Smooth muscle cell (in vitro differentiated cells): ENCODE results near the gene MYO7A. TPM values are rescaled to one million over a fixed set of nuclear protein-coding genes. Genes with fewer than 3 reads are reported as not detected.

Experiments used
- DNase-seq: peaks from one replicate; lab custom pipeline; 2025; ENCODE audit not compliant: unreplicated experiment; lab: John Stamatoyannopoulos, UW
- H2AFZ ChIP-seq: fragments of 200-600 bp; sonication (generic); 2 replicates; pipeline ENCODE4 v1.6.0; 2016; ENCODE audit warnings: antibody characterized with exemption, low read depth, mild to moderate bottlenecking
- H3F3A ChIP-seq: fragments of 200-600 bp; sonication (generic); 2 replicates; pipeline ENCODE4 v1.6.0; 2017; ENCODE audit warnings: antibody characterized with exemption, low read depth
- H3K27ac ChIP-seq: fragments of 200-600 bp; sonication (generic); 2 replicates; pipeline ENCODE4 v1.5.1; 2016; ENCODE audit warnings: low read depth, mild to moderate bottlenecking
- H3K27me3 ChIP-seq: fragments of 200-600 bp; sonication (generic); 2 replicates; pipeline ENCODE4 v1.6.1; 2016; ENCODE audit warnings: low read depth, mild to moderate bottlenecking
- H3K36me3 ChIP-seq: fragments of 200-600 bp; sonication (generic); 2 replicates; pipeline ENCODE4 v1.5.1; 2016; ENCODE audit warnings: low read depth
- H3K4me1 ChIP-seq: fragments of 200-600 bp; sonication (generic); 2 replicates; pipeline ENCODE4 v1.5.1; 2016; ENCODE audit warnings: low read depth
- H3K4me2 ChIP-seq: fragments of 200-600 bp; sonication (generic); 2 replicates; pipeline ENCODE4 v1.6.0; 2016; ENCODE audit warnings: mild to moderate bottlenecking
- H3K4me3 ChIP-seq: fragments of 200-600 bp; sonication (generic); 2 replicates; pipeline ENCODE4 v1.5.1; 2016; ENCODE audit warnings: mild to moderate bottlenecking
- H3K79me2 ChIP-seq: fragments of 200-600 bp; sonication (generic); 2 replicates; pipeline ENCODE4 v1.6.0; 2016; ENCODE audit warnings: low read depth, mild to moderate bottlenecking
- H3K9ac ChIP-seq: fragments of 200-600 bp; sonication (generic); 2 replicates; pipeline ENCODE4 v1.6.0; 2016; ENCODE audit warnings: low read depth
- H3K9me3 ChIP-seq: fragments of 200-600 bp; sonication (generic); replicated peaks from 2 replicates; pipeline ENCODE4 v1.5.1; 2016; ENCODE audit warnings: low read depth
- H4K20me1 ChIP-seq: fragments of 200-600 bp; sonication (generic); 2 replicates; pipeline ENCODE4 v1.6.0; 2016; ENCODE audit warnings: low read depth
- CTCF ChIP-seq: fragments of 200-600 bp; sonication (generic); IDR thresholded peaks from 2 replicates; pipeline ENCODE4 v1.5.1; 2017; ENCODE audit warnings: borderline replicate concordance, mild to moderate bottlenecking, antibody characterized with exemption; ENCODE audit not compliant: insufficient read depth, poor library complexity, severe bottlenecking
- WGBS: methylation state at CpG from one replicate; pipeline ENCODE4 v1.1.7; 2016; ENCODE audit warnings: low lambda C conversion rate; 5-methylcytosine and 5-hydroxymethylcytosine counted together
- polyA plus RNA-seq: library from polyadenylated mRNA; unstranded; fragments of >200 nt; fragmentation: Nextera tagmentation; extraction: Ambion mirVana; gene quantifications from 2 replicates; pipeline ENCODE4 v1.2.1, GENCODE V29; 2016
- total RNA-seq: library from RNA; depleted of rRNA; stranded (reverse); fragments of >200 nt; gene quantifications from 2 replicates; pipeline ENCODE4 v1.2.3, GENCODE V29; 2014

Gene MYO7A
- total and polyA plus RNA-seq, 2 experiments from 2014 or later: 0.08 to 0.18 TPM

- Histone ChIP-seq H3K27me3 (no peaks in the 10 kb centered on the region), H4K20me1 (no peaks in the 10 kb centered on the region), H2AFZ (no peak overlapping the region), H3F3A (no peaks in the 10 kb centered on the region), H3K4me2 (no peak overlapping the region), H3K27ac (no peak overlapping the region), H3K4me1 (peaks cover 15% of the 10 kb centered on the region), H3K36me3 (no peaks in the 10 kb centered on the region), H3K4me3 (no peak overlapping the region), H3K79me2 (no peaks in the 10 kb centered on the region), H3K9ac (no peak overlapping the region), H3K9me3 (no peaks in the 10 kb centered on the region)
- TF ChIP-seq CTCF: no peak
- no peak for DNase-seq
- WGBS: 79% methylated on average over 10 of the region's 11 CpGs
Observed at GRCh38 chr11:77151804-77152509, 23.9 kb downstream of the MYO7A start.

GRCh38 chr11:77152846-77153245 lies 24.8 kb downstream of the MYO7A start:
- Histone ChIP-seq H3K4me1 (peaks cover 12% of the 10 kb centered on the region), H3K79me2 (no peaks in the 10 kb centered on the region), H3K9ac (no peak overlapping the region), H2AFZ (no peak overlapping the region), H3K9me3 (no peaks in the 10 kb centered on the region), H3K4me3 (no peak overlapping the region), H3K27ac (no peak overlapping the region), H3K4me2 (no peak overlapping the region), H3K36me3 (no peaks in the 10 kb centered on the region), H3F3A (no peaks in the 10 kb centered on the region), H3K27me3 (no peaks in the 10 kb centered on the region), H4K20me1 (no peaks in the 10 kb centered on the region)
- no peak for TF ChIP-seq CTCF
- WGBS: 65% methylated on average over 6 of the region's 6 CpGs
- no peak for DNase-seq

GRCh38 chr11:77153276-77154185 lies 25.5 kb downstream of the MYO7A start:
- Histone ChIP-seq H3K79me2 (no peaks in the 10 kb centered on the region), H3K4me2 (no peak overlapping the region), H3K4me3 (no peak overlapping the region), H3K27me3 (no peaks in the 10 kb centered on the region), H3K36me3 (no peaks in the 10 kb centered on the region), H4K20me1 (no peaks in the 10 kb centered on the region), H3K4me1 (peaks cover 6% of the 10 kb centered on the region), H3K9ac (no peak overlapping the region), H2AFZ (no peak overlapping the region), H3K9me3 (no peaks in the 10 kb centered on the region), H3F3A (no peaks in the 10 kb centered on the region), H3K27ac (no peak overlapping the region)
- WGBS: 88% methylated on average over 20 of the region's 20 CpGs
- no peak for TF ChIP-seq CTCF
- DNase-seq: no peak
